Right atrium auricular region (tissue), 2 donors: Measurements from ENCODE around the gene SLC23A3. TPM values are rescaled to one million over a fixed set of nuclear protein-coding genes. Genes with fewer than 3 reads are reported as not detected.

Experiments
- DNase-seq: peaks from one replicate; pipeline ENCODE4 v3.0.0-alpha.2; 2019; ENCODE audit warnings: low spot score
- H3K27ac ChIP-seq, 2 donors: fragments of 200-600 bp; sonication (generic); 1 replicate in 1 of 2; 2 replicates in 1 of 2; pipeline ENCODE4 v1.5.1; 2016 to 2019
- H3K27me3 ChIP-seq, 2 donors: fragments of 200-600 bp; sonication (generic); one replicate each; pipeline versions ENCODE4 v1.5.1 to v1.6.0; 2017 to 2019
- H3K36me3 ChIP-seq: fragments of 200-600 bp; sonication (generic); one replicate; pipeline ENCODE4 v1.5.1; 2016
- H3K4me1 ChIP-seq, 2 donors: fragments of 200-600 bp; sonication (generic); one replicate each; pipeline versions ENCODE4 v1.5.1 to v1.6.0; 2017 to 2019
- H3K4me3 ChIP-seq, 2 donors: fragments of 200-600 bp; sonication (generic); 1 replicate in 1 of 2; 2 replicates in 1 of 2; pipeline ENCODE4 v1.5.1; 2017 to 2019; ENCODE audit warnings: mild to moderate bottlenecking in 1 of 2, moderate library complexity in 1 of 2
- H3K9me3 ChIP-seq, 2 donors: fragments of 200-600 bp; sonication (generic); one replicate each; pipeline ENCODE4 v1.5.1; 2019
- CTCF ChIP-seq, 2 donors: fragments of 200-600 bp; sonication (generic); IDR thresholded peaks; one replicate each; pipeline ENCODE4 v1.5.1; 2019; ENCODE audit warnings: antibody characterized with exemption in 2 of 2
- total RNA-seq, 2 donors: library from RNA; depleted of rRNA; stranded (reverse); fragments of >200 nt; gene quantifications; one replicate each; pipeline ENCODE4 v1.1.0, GENCODE V29; 2016

Gene SLC23A3
- total RNA-seq, 2 donors from 2014 or later, result 0.33 to 0.55 TPM

GRCh38 chr2:219163156-219163555, 6.7 kb downstream of the SLC23A3 start:
- no peak for TF ChIP-seq CTCF (IDR thresholded peaks at IDR 0.05)
- DNase-seq, result no peak
- H3K27me3 ChIP-seq, result no peaks in the 10 kb centered on the region
- H3K4me3 ChIP-seq, result no peak overlapping the region
- no peaks in the 10 kb centered on the region for H3K36me3 ChIP-seq
- H3K9me3 ChIP-seq, result no peaks in the 10 kb centered on the region
- peaks cover 0 to 13% of the 10 kb centered on the region in 2 donors for H3K4me1 ChIP-seq
- H3K27ac ChIP-seq, result no peak overlapping the region

GRCh38 chr2:219161097-219161496, 8.7 kb downstream of the SLC23A3 start:
- Histone ChIP-seq H3K4me1 (peaks cover 0 to 13% of the 10 kb centered on the region in 2 donors), H3K4me3 (peak overlapping the region; percentile 59 to 70), H3K36me3 (peaks cover 9% of the 10 kb centered on the region), H3K27me3 (no peaks in the 10 kb centered on the region), H3K27ac (peak overlapping the region; percentile 95 to 96), H3K9me3 (no peaks in the 10 kb centered on the region)
- no peak for DNase-seq
- no peak for TF ChIP-seq CTCF (IDR thresholded peaks at IDR 0.05)

DNA sequence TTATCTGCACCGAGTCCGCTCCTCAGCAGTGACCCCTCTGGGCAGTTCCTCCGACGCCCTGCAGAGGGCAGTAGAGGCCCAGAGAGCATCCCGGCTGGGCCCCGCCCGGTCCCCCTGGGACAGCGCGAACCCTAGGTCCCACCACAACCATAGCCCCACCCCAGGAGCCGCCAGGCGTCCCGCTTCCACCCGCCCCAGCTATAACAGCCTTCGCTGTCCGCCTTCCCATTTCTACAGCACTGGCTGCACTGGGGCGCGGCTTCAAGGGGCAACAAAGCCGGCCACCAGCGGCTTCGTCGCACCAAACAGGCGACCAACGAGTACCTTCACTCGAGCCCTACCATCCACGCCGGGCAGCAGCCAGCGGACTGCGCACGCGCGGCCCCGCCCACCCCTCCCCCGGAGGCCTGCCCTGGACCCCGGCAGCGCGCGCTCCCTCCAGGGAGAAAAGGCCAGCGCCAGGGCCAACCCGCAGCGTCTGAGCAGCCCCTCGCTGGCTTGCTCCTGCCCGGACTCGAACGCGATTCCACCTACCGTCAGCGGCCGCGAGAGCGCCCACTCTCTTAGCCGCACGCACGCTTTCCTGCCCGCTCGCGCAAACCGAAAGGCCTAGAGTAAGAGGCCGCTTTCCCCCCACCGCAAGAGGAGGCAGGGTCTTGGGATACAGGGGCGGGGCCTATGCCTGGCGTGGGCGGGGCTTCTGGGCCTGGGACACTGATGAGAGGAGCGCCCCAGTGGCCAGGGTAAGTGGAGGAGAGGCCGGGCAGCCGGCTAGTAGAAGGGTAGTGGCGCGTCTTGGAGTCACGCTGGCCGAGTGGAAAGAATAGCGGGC, 9.4 kb downstream of the SLC23A3 start, which contains the start of gene NHEJ1:
Gene NHEJ1, minus strand, starts transcription at position 630 of the 832 bp plus-strand sequence. CDS start 2,453 bp downstream, outside the sequence.
- Histone ChIP-seq H3K36me3 (peaks cover 9% of the 10 kb centered on the region), H3K9me3 (no peaks in the 10 kb centered on the region), H3K4me3 (peak within 1 kb of the TSS; percentile 59 to 70), H3K27me3 (no peaks in the 10 kb centered on the region), H3K27ac (peak within 1 kb of the TSS; percentile 95 to 96), H3K4me1 (peaks cover 0 to 13% of the 10 kb centered on the region in 2 donors)
- peak; percentile 98 for DNase-seq
- peak; percentile 99 to 100 for TF ChIP-seq CTCF (IDR thresholded peaks at IDR 0.05)

- no peak for TF ChIP-seq CTCF (IDR thresholded peaks at IDR 0.05)
- peak overlapping the region; percentile 95 to 96 for H3K27ac ChIP-seq
- H3K4me1 ChIP-seq, result peaks cover 0 to 13% of the 10 kb centered on the region in 2 donors
- peak overlapping the region; percentile 59 to 70 for H3K4me3 ChIP-seq
- no peaks in the 10 kb centered on the region for H3K27me3 ChIP-seq
- no peaks in the 10 kb centered on the region for H3K9me3 ChIP-seq
- no peak for DNase-seq
- H3K36me3 ChIP-seq, result peaks cover 9% of the 10 kb centered on the region
Observed at GRCh38 chr2:219159771-219160185, 10.1 kb downstream of the SLC23A3 start.

DNA sequence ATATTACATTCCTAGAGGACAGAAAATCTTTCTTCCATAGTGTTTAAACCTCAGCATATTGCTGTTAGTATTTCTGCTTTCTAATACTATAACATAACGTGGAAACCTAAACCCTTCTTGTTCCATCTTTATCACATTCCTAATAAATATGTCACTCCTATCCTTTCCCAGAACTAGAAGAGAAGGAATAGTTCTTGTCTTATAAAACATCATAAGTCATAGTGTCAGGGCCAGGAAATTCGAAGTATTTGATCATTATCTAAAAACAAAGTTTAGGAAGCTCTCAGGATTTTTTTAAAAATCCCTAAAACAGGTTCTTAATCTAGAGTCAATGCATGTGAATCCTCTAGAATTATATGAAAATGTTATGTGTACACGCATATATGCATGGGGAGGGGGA, 11.2 kb downstream of the SLC23A3 start:
- H3K4me1 ChIP-seq, result peaks cover 0 to 13% of the 10 kb centered on the region in 2 donors
- no peaks in the 10 kb centered on the region for H3K27me3 ChIP-seq
- no peaks in the 10 kb centered on the region for H3K9me3 ChIP-seq
- DNase-seq, result no peak
- H3K27ac ChIP-seq, result no peak overlapping the region
- no peak for TF ChIP-seq CTCF (IDR thresholded peaks at IDR 0.05)
- peaks cover 9% of the 10 kb centered on the region for H3K36me3 ChIP-seq
- H3K4me3 ChIP-seq, result no peak overlapping the region
